NCI-H2227 (cell line): ENCODE results near the gene RAPGEF6.
"Not testable (repeated sequence)": the region's sequence is repeated elsewhere in the genome, so short reads cannot be mapped to it uniquely, and the experiment has no call there.

Experiments
- DNase-seq: peaks from one replicate; lab custom pipeline; 2025; ENCODE audit not compliant: unreplicated experiment; lab: John Stamatoyannopoulos, UW

The RAPGEF6 gene

GRCh38 chr5:131459216-131459615 lies 175.8 kb downstream of the RAPGEF6 start:
- no peak for DNase-seq

- DNase-seq = no peak
These were observed 177.8 kb downstream of the RAPGEF6 start for GRCh38 chr5:131457193-131457592.

GRCh38 chr5:131450941-131451340 lies 184.1 kb downstream of the RAPGEF6 start:
- DNase-seq = no peak

- peak; percentile 2 for DNase-seq
These were observed 193.8 kb downstream of the RAPGEF6 start for GRCh38 chr5:131441184-131441583.

GRCh38 chr5:131436081-131436480 lies 198.9 kb downstream of the RAPGEF6 start:
- DNase-seq = no peak

- no peak for DNase-seq
These were observed 201.9 kb downstream of the RAPGEF6 start for GRCh38 chr5:131433109-131433508.

- DNase-seq = no peak
These were observed 203.2 kb downstream of the RAPGEF6 start for GRCh38 chr5:131431794-131432193.

- no peak for DNase-seq
These were observed 204.2 kb downstream of the RAPGEF6 start for GRCh38 chr5:131430794-131431193.

GRCh38 chr5:131426011-131426410 lies 209.0 kb downstream of the RAPGEF6 start:
- no peak for DNase-seq

GRCh38 chr5:131423056-131423455 lies 212.0 kb downstream of the RAPGEF6 start:
- DNase-seq = peak; percentile 16

- no peak for DNase-seq
These were observed 215.2 kb downstream of the RAPGEF6 start for GRCh38 chr5:131419877-131420276.

- no peak for DNase-seq
These were observed 216.2 kb downstream of the RAPGEF6 start for GRCh38 chr5:131418846-131419245.

- DNase-seq = peak; percentile 69
These were observed 217.7 kb downstream of the RAPGEF6 start for GRCh38 chr5:131417240-131417869.

GRCh38 chr5:131416729-131417128 lies 218.3 kb downstream of the RAPGEF6 start:
- DNase-seq = no peak

GRCh38 chr5:131413605-131414559 lies 221.1 kb downstream of the RAPGEF6 start:
- DNase-seq = no peak

GRCh38 chr5:131406975-131407638 lies 227.9 kb downstream of the RAPGEF6 start:
- no peak for DNase-seq

GRCh38 chr5:131406076-131406475 lies 229.0 kb downstream of the RAPGEF6 start:
- DNase-seq = no peak

- no peak for DNase-seq
These were observed 229.4 kb downstream of the RAPGEF6 start for GRCh38 chr5:131405674-131406073.

- DNase-seq = no peak
These were observed 234.4 kb downstream of the RAPGEF6 start for GRCh38 chr5:131400585-131400984.

GRCh38 chr5:131399007-131399406 lies 236.0 kb downstream of the RAPGEF6 start:
- not testable (repeated sequence) for DNase-seq

- no peak for DNase-seq
These were observed 238.3 kb downstream of the RAPGEF6 start for GRCh38 chr5:131396630-131397273.
